ENCODE measurements around the gene DMXL2.

DNA sequence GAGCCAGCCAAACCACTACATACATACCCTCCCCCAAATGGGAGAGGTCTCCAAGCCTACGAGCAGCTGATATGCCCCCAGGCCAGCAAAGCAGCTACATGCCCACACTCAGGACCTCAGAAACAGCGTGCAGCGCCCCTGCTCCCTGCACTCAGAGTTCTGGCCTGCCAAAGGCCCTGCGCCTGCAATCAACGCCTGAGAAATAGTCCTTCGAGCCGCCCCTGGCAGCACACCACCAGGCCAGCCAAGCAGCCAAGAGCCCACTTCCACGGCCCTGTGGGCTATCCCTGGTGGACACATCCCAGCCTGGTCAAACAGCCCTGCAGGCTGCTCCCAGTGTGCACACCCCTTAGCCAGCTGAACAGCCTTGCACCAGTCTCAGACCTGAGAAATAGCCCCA, 139.1 kb downstream of the DMXL2 start:
- TF ChIP-seq CTCF (IDR thresholded peaks at IDR 0.05; ENCODE audit: poor library complexity) (no peak), EZH2phosphoT487 (IDR thresholded peaks at IDR 0.05; ENCODE audit: low read depth, severe bottlenecking, unreplicated experiment) (no peak)

All from hepatocyte (in vitro differentiated cells).